ENCODE measurements around the gene ARHGAP8.

DNA sequence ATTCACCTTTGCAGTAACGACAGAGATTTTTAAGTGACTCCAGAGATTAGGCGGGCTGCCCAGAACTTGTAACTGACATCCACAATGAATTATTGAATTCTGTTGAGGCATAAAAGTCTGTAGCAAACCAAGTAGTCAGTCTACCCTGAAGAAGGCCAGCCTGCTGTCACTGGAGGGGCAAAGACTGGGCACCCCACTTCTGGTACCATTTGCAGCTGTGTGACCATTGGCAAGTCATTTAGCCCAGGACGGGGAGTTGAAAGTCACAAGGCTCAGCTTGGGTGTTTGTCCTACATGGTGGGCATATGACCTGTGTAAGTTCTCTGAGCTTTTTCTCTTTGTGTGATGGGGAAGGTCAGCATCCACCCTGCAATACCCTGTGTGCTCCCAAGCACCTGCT lies 119.4 kb downstream of the ARHGAP8 start:
- TF ChIP-seq CTCF (conservative IDR thresholded peaks at IDR 0.05 in 1 of 2, IDR thresholded peaks at IDR 0.05 in 1 of 2; ENCODE audit: low read depth in 1 of 2, low read length in 2 of 2) = no peak
- no peak for TF ChIP-seq EZH2 (IDR thresholded peaks at IDR 0.05; ENCODE audit: low read length, missing control alignments)
